DMS153 (cell line): ENCODE measurements around the gene KIF25.

Experiments used
- DNase-seq: peaks from one replicate; lab custom pipeline; 2025; lab: John Stamatoyannopoulos, UW

Gene KIF25

DNA sequence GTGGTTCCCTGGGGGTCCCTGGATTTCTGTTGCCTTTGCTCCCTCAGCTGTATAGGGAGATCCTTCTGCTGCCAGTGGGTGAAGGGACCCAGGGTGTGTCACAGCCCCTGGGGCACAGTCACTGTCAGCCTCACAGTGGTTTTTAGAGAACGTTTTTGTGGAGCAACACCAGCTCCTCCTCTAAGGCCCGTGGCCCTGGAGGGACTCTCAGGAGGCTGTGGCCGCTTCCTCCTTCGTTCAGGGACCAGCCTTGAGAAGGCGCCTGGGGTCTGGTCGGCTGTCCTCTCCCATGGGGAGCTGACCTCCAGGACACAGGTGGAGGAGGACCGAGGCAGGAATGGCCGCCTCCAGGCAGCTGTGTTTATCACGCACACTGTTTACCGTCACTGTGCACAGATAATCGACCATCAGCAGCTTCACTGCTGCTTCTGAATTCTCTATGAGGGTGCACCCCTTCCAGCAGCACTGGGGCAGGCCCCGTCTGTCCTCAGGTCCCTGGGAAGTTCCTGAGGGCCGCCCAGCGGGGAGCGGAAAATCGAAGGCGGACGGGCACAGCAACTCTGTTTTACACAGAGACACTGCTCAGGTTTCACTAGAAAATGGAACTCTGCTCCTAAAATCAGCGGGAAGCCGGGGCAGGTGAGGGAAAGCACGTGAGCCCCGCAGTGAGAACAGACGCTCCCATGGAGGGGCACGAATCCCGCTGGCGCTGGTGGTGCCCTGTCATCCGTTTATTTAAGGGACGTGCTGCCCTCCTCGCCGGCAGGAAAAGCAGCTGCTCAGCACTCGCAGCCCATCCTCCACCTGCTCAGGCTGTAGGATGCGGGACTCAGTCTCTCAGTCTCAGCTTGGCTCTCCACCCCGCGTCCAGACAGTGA lies 92.0 kb downstream of the KIF25 start:
- peak; percentile 77 for DNase-seq

DNA sequence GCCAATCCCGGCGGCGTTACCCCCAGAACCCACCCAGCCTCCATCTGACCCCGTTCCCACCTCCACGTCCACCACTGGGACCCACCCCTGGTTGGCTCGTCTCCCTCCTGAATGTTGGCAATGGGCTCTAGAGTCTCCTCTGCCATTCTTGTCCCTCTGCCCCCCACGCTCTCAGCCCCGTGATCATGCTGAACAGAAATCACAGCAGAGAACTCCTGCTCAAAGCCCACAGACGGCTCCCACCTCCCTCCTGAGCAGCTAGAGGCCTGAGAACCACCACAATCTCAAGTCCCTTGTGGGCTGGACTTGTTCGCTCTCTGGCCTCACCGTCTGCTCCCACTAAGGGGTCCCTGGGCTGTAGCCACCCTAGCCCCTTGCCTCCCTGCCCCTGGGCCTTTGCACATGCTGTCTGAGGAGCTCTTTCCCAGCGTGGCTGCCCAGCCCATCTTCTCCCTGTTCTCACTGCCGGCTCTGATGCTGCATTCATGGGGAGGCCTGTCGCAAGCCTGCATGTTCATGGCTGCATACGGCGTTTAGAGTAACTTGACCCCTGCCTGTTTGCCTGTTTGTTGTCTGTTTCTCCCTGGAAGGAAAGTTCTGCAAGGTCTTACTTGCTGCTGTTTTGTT lies 92.7 kb downstream of the KIF25 start:
- no peak for DNase-seq

DNA sequence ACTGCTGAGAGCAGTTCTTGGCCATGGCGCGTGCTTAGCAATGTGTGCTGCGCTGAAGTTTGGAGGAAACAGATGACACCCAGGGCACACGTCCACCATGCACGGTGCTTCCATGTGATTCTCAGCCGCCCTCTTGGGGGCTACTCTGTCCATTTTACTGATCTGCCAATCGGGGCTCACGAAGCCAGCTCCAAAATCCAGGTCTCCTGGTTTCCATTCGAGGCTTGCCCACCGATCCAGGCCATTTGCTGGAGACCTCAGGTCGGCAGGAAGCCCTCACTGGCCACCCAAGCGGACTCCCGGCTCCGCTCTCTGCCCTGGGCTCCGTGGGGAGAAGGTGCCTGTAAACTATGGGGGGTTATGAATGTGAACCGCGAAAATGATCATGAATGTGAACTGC lies 93.2 kb downstream of the KIF25 start:
- no peak for DNase-seq

DNA sequence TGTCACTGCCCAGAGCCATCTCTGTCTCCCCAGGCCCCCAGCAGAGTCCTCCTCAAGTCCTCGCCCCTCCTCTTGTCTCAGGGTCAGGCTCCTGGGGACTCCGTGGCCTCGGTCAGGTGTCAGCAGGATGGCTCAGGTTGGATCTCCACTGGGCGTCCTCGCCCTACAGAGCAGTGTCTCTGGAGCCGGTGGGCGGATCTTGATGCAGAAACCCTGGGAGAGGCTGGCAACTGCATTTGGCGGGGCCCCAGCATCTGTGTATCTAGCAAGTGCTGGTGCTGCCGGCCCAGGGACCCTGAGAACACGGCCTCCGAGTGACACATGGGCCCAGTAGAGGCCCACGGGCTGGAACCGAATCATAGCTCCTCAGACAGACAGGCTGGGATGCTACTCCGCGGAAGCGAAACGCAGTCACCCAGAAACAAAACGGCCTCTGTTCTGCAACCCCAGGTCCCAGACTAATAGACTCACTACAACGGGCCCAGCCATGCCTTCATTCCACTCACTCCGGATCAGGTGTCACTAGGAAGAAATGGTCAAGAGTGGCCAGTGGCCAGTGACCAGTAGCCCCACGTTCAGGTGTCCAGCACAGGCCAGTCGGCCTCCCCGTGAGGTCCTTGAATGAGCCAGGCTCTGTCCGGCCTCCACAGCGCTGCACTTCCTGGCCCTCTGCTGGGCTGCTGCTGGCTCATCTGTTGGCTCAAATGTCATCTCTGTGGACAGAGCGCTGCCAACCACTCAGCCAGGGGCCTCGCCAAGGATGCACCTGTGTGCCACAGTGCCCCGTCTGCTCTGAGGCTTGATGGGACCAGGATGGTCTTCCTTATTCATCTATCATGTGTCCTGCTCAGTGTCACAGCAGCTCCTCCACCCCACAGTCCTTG lies 94.2 kb downstream of the KIF25 start:
- DNase-seq: peak; percentile 45

DNA sequence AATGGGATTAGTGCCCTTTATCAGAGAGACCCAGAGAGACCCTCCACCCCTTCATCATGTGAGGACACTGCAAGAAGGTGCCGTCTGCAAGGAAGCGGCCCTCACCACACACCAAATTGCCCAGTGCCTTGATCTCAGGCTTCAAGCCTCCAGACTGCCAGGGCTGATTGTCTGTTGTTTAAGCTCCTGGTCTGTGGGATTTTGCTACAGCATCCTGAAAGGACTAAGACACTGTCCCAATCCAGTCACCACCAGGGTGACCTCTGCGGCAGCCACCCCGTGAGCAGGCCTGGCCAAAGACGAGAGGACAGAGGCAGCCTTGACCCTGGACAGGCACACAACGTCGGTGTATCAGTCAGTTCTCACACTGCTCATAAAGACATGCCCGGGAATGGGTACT lies 95.1 kb downstream of the KIF25 start:
- DNase-seq: no peak

DNA sequence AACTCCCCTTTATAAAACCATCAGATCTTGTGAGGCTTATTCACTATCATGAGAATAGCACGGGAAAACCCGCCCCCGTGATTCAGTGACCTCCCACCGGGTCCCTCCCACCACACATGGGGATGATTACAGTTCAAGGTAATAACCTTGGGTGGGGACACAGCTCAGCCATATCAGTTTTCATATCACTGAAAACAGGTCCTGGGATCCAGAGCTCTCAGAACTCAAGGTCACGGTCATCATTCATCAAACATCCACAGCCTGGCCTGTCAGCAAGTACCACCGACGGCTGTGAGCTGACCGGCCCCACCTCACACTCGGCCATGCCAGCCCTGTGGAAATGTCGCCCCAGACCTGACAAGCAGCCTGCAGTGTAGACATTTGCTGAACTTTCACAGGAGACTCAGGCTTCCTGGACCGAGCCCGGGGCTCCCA lies 95.6 kb downstream of the KIF25 start:
- DNase-seq: no peak

DNA sequence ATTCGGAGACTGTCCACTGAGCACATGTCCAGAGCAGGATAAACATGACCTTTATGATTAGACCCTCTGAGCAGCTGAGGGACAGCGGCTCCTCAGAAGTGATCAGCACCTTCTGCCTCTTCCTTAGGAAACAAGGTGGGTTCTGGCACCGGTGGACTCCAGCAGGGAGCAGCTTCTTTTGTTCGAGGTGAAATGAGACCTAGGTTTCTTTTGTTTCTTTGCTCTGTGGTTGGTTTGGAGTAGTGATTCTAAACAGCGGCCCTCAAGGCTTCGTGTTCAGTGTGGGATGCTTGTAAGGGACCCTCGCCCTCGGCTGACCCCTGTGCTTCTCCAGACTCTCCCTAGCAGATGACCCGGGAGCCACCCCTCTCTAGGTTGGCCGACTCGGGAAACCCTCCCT lies 96.2 kb downstream of the KIF25 start:
- no peak for DNase-seq
